Sigmoid colon (tissue), 4 donors: ENCODE data around the gene CYP26B1.

ENCODE experiments used
- EP300 ChIP-seq, 4 donors: sonication (generic); formaldehyde crosslinking; IDR thresholded peaks; one replicate each; pipeline ENCODE4 v1.6.1; 2017; ENCODE audit warnings: antibody characterized with exemption in 4 of 4
- POLR2A ChIP-seq, 2 donors: fragments of 450-650 bp; IDR thresholded peaks; one replicate each; pipeline ENCODE4 v1.6.1; 2016; ENCODE audit warnings: antibody characterized with exemption in 2 of 2, mild to moderate bottlenecking in 2 of 2, moderate library complexity in 2 of 2
- POLR2AphosphoS5 ChIP-seq, 4 donors: sonication (generic); formaldehyde crosslinking; IDR thresholded peaks; one replicate each; pipeline ENCODE4 v1.6.1; 2017; ENCODE audit warnings: antibody characterized with exemption in 4 of 4
- TF ChIP-seq, protein P1 (sequence below), 4 experiments: fragments of 450-650 bp in 3 of 4; fragments of 200-600 bp in 1 of 4; IDR thresholded peaks; one replicate each; pipeline ENCODE4 v1.5.1; 2016 to 2019; ENCODE audit warnings: antibody characterized with exemption in 4 of 4, mild to moderate bottlenecking in 3 of 4, moderate library complexity in 2 of 4

DNA sequence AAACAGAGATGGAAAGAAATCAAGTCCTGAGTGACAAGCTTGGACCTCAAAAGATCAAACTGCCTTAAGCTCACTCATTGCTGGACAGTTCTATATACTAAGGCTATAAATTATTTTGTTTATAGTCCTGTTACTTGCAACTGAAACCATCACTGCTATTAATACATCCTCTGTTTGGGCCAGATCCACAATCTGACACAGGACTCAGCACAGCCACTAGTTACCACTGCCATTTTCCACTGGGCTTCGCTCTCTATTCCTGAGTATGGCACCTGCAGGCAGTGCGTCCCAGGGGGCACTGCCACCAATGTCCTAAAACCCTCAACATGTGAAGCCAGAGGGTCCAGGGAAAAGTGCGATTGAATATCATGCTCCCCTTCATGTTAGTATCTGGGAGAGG is 52.3 kb downstream of the CYP26B1 start:
- TF ChIP-seq, protein P1, sequence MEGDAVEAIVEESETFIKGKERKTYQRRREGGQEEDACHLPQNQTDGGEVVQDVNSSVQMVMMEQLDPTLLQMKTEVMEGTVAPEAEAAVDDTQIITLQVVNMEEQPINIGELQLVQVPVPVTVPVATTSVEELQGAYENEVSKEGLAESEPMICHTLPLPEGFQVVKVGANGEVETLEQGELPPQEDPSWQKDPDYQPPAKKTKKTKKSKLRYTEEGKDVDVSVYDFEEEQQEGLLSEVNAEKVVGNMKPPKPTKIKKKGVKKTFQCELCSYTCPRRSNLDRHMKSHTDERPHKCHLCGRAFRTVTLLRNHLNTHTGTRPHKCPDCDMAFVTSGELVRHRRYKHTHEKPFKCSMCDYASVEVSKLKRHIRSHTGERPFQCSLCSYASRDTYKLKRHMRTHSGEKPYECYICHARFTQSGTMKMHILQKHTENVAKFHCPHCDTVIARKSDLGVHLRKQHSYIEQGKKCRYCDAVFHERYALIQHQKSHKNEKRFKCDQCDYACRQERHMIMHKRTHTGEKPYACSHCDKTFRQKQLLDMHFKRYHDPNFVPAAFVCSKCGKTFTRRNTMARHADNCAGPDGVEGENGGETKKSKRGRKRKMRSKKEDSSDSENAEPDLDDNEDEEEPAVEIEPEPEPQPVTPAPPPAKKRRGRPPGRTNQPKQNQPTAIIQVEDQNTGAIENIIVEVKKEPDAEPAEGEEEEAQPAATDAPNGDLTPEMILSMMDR (IDR thresholded peaks at IDR 0.05), result no peak
- no peak for TF ChIP-seq POLR2A (IDR thresholded peaks at IDR 0.05)
- TF ChIP-seq POLR2AphosphoS5 (IDR thresholded peaks at IDR 0.05), result no peak
- TF ChIP-seq EP300 (IDR thresholded peaks at IDR 0.05), result no peak
